ENCODE measurements around the gene ARAP3.
"Not testable (repeated sequence)": the region's sequence is repeated elsewhere in the genome, so short reads cannot be mapped to it uniquely, and the experiment has no call there.

ARAP3 gene, protein sequence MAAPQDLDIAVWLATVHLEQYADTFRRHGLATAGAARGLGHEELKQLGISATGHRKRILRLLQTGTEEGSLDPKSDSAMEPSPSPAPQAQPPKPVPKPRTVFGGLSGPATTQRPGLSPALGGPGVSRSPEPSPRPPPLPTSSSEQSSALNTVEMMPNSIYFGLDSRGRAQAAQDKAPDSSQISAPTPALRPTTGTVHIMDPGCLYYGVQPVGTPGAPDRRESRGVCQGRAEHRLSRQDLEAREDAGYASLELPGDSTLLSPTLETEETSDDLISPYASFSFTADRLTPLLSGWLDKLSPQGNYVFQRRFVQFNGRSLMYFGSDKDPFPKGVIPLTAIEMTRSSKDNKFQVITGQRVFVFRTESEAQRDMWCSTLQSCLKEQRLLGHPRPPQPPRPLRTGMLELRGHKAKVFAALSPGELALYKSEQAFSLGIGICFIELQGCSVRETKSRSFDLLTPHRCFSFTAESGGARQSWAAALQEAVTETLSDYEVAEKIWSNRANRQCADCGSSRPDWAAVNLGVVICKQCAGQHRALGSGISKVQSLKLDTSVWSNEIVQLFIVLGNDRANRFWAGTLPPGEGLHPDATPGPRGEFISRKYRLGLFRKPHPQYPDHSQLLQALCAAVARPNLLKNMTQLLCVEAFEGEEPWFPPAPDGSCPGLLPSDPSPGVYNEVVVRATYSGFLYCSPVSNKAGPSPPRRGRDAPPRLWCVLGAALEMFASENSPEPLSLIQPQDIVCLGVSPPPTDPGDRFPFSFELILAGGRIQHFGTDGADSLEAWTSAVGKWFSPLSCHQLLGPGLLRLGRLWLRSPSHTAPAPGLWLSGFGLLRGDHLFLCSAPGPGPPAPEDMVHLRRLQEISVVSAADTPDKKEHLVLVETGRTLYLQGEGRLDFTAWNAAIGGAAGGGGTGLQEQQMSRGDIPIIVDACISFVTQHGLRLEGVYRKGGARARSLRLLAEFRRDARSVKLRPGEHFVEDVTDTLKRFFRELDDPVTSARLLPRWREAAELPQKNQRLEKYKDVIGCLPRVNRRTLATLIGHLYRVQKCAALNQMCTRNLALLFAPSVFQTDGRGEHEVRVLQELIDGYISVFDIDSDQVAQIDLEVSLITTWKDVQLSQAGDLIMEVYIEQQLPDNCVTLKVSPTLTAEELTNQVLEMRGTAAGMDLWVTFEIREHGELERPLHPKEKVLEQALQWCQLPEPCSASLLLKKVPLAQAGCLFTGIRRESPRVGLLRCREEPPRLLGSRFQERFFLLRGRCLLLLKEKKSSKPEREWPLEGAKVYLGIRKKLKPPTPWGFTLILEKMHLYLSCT (N-terminal part only)

DNA sequence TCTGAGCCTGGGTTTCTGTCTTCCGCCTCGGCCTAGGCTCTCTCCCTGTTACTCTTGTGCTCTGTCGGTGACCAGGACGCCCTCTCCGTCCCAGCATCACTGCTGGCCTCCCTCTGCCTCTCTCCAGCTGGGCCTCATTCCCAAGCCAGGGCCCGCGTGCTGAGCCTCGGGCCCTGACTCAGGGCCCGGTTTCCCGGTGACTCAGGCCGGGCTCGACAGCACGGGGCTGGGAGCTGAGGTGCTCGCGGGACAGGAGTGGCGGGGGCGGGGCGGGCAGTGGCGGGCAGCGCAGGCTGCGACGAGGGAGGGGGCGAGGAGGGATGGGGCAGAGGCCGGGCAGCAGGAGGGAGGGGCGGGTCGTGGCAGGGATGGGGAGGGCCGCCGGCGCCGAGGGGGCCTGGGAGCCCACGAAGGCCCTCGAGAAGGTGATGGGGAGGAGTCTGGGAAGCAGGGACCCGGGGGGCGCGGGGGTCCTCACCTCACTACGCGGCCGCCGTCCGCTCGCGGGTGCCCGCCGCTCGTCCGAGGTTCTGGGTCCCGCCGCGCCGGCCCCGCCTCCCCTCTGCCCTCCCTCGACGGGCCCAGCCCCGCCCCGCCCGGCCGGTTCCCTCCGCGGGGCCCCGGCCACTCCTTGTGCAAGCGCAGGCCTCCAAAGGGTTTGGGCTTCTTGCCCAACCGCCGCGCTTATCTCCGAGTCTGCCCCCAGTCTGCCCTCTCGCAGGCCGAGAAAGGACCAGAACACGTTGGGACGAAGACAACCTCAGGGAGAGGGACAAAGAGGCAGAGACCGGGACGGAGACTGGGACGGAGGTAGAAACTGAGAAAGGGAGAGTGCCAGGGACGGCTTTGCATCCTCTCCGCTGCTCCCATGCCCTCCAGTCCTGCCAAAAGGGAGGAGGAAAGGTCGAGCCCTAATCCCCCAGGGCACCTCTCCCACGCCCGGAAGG is at the start of gene ARAP3:
Gene ARAP3 (minus strand): TSS at position 536 of the 947 bp plus-strand sequence. CDS start 1,744 bp downstream, outside the sequence.
- ATAC-seq = peak; percentile 70
- peak; percentile 68 for DNase-seq

DNA sequence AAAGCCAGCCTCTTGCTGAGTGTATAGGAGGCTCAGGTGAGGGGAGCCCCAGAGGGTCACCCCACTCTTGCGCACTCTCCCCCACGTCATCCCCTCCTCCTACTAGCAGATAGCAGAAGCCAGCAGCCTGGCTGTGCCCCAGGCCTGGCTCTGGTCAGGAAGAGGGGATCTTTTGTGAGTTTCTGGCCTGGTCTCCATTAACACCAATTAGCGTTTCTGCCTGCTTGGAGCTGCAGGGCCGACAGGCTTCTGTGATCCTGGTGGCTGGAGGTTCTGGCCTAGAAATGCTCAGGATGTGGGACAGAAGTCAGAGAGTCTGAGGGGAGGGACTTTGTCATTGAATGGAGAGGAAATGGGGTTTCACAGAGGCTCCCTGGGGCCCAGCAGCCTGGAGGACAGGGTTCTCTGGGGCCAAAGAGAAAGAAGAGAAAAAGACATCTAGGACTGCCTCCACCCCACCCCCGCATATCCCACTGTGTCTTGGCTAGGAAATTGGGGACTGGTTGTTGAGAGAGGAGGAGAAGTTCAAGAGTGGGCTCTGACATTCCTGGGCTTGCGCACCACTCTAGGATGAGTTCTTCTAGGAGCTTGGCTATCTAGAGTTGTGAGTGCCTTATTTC is 47.5 kb upstream of the ARAP3 start:
- DNase-seq = no peak
- no peak for ATAC-seq

DNA sequence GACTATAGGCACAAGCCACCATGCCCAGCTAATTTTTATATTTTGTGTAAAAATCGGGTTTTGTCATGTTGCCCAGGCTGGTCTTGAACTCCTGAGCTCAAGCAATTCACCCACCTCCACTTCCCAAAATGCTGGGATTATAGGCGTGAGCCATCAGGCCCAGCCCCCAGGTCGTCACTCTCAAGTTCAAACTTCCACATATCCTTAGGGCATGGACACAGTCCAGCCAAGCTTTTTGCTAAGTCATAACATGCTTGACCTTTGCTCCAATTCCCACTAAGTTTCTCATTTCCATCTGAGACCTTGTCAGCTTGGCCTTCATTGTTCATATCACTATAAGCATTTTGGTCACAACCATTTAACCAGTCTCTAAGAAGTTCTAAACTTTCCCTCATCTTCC is 43.9 kb upstream of the ARAP3 start:
- DNase-seq (no peak), ATAC-seq (no peak)

DNA sequence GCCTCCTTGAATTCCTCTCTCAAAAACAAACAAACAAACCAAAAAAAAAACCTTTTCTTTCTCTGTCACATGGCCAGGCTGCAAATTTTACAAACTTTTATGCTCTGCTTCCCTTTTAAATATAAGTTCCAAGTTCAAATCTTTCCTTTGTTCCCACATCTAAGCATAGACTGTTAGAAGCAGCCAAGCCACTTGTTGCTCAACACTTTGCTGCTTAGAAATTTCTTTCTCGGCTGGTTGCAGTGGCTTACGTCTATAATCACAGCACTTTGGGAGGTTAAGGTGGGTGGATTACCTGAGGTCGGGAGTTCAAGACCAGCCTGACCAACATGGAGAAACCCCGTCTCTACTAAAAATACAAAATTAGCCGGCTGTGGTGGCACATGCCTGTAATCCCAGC is 43.1 kb upstream of the ARAP3 start:
- not testable (repeated sequence) for DNase-seq

DNA sequence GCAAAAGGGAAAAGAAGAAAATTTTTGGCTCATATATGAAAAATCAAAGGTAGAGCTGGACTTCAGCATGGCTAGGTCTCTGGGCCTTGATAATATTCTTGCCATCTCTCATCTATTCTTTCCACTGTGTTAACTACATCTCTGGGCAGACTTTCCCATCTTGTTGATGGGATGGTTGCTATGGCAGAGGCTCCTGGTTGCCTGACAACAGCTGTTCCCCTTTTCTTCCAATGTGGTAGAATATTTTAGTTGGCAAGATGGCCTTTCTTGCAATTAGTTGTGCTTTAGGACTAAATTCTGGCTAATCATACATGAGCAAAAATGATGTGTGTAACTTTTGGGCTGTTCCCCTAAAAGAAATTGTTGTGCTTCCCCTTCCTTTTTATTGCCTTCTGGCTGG is 40.2 kb upstream of the ARAP3 start:
- ATAC-seq (no peak), DNase-seq (no peak)

More for the DNA sequence above, 43.1 kb upstream of the ARAP3 start:
- ATAC-seq = not testable (repeated sequence)

DNA sequence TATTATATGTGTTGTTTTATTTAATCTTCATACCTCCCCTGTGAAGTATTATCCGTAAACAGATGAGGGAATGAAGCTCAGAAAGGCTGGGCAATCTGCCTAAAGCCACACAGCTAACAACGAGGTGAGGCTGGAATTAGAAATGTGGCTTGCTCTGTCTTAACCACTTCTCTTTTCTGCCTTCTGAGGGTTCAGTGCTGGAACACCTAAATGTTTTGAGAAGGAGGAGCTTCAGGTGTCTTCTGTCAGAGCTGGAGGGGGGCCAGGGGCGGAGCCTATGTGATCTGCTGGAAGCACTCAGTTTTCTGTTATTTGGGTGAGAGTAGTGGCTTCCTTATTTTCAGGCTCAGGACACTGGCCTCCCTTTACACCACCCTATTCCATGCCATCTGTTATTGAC is 35.0 kb upstream of the ARAP3 start:
- no peak for DNase-seq

DNA sequence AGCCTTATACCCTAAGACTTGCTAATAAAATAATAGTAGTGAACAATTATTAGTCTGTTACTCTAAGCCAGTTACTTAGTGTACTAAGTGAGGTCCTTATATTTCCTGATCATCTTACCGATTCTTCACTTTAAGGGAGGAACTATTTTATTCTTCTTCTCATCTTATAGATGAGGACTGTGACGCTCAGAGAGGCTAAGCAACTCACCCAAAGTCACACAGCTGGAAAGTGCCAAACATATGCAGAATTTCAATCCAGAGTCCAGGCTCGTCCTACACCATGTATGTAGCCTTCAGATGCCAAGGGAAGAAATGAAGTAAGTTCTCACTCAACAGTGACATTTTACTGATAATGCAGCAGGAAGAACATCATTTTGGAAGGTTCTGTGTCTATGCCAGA is 34.4 kb upstream of the ARAP3 start:
- DNase-seq (no peak), ATAC-seq (no peak)

More for the DNA sequence above, 35.0 kb upstream of the ARAP3 start:
- ATAC-seq = no peak

DNA sequence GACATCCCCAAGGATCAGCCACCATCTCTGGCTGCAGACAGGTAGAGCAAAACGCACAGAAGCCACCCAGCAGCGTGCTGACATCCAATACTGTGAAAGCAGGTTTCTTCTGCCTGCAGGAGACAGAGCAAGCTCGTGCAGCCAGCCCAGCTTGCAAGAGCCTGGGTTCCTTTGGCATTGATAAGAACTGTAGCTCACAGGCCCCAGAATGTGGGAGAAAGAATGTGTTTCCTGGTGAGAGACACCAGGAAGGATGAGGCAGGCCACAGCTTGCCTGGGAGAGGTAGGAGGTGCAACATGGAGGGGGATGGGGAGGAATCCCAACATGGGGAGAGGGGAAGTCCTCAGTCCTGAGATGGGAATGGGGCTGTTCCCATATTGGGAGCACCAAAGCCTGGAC is 34.0 kb upstream of the ARAP3 start:
- DNase-seq (no peak), ATAC-seq (no peak)

DNA sequence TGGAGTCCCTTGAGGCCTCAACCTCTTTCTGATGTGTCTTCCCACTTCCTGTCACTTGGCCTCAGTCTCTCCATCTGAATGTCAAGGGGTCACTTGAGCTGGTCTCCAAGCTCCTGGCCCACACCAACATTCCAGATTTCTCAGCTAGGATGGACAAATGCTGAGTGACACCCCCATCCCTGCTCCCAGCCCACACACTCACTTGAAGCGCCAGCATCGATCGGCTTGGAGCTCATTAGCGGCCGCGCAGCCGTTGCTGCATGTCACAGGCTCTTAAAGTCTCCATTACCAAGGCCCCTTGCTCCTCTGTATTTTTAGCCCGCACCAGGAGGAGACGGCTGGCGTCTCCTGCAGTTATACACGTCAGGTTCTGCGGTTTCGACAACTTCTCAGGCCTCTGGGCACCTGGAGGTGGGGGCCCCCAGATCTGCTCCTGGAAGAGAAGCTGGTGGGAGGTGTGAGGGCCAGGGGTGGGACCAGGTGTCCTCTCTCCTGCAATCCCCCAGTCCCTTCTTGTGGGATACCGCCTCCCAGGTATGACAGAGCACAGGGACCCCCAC is 33.4 kb upstream of the ARAP3 start:
- DNase-seq = no peak
- no peak for ATAC-seq

DNA sequence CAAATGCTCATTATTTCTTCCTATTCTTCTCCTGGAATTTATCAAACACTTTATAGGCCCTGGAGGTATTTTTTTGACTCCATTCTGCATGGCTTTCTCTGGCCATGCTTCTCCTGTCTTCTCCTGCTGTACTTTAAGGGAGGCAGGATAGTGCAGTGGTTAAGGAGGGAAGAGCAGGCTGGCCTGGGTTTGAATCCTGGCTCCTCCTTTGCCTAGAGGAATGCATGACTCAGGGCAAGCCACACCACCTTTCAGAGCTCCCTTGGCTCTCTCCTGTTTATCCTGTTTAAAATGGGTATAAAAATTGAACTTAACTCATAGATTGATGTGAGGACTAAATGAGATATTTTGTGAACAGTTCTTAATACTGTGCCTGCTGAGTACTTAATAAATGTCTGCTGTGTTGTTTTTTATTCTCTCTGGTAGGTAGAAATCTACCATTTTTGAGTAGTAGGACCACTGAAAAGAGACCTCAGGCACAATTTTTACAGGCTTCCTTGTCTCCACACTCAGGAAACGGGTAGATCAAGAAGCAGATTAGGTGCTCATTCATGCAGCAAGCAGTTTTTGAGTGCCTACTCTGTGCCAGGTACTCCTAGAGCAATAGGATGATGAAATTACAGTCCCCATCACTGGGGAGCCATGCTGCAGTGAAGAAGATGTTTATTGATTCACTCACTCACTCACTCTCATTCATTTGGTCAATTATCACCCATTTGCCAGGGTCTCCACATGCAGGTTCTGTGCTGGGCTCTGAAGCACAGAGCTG is 32.7 kb upstream of the ARAP3 start:
- no peak for DNase-seq

DNA sequence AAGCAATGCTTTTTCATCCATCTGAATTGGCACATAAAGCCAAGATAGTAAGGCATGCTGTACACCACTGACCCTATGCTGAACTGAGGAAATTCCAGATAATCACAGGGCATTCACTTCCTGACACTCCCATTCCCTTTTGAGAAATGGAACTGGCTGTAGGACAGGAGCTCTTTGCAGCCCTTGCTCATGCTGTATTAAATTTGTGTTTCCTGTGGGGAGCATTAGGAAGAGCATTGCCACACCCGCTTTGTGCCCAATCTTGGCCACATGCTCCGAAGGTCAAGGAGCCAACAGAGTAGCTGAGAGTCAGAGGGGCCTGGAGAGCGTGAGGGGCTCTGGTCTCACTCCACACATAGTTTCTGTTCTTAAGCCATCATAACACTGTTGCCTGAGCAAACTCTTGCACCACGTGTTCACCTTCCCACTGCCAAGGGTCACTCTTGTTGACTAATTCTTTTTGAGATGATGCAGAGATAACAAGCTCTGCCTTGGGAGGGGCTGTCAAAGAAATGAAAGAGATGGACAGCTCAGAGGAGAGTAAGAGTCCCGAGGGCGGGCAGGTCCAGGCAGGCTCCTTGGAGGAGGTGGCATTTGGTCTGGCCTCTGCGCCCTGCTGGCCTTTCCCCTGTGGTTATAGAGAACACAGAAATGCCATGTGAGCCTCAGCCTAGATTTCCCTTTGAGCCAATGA is 31.7 kb upstream of the ARAP3 start:
- DNase-seq (no peak), ATAC-seq (no peak)

More for the DNA sequence above, 32.7 kb upstream of the ARAP3 start:
- ATAC-seq = no peak

DNA sequence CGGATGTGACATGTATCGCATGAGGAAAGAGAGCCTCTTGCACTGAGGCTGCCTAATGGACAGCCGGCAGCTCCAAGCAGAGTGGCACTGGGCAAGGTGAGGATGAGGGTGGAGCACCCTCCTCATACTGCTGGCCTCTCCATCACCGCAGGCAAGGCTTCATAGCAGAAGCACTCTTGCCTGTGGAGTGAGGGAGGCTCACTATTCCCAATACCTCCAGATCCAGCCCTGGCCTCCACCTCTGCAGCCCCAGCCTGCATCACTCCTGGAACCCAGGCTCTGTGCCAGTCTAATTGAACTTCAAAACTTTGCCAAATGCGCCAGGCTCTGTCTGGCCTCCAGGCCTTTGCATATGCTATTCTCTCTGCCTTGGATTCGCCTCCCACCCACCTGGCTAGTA is 29.7 kb upstream of the ARAP3 start:
- ATAC-seq (no peak), DNase-seq (no peak)

DNA sequence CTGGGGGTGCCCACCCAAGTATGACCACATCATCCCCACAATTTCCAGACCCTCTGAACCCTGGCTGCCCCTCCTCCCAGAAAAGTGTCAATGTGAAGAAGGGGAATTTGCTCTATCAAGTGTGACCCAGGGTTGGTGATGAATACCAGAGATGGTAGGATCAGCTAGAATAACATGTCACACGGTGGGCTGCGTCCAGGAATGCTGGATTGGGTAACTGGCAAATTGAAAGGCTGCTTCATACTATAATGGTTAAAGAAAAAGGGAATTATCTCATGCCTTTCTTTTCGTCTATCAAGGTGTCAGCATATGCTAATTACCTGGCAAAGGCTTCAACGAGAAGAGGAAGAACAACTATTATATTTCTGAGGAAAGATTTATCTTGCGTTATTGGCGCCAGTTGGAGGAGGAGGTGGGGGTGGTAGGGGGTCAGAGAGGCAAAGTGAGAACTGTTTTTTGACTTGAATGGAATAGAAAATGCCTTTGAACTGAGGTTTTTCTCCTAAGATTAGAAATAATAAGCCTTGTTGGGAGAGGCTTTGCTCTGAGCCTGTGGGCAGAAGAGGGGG is 27.8 kb upstream of the ARAP3 start:
- DNase-seq = no peak
- no peak for ATAC-seq

DNA sequence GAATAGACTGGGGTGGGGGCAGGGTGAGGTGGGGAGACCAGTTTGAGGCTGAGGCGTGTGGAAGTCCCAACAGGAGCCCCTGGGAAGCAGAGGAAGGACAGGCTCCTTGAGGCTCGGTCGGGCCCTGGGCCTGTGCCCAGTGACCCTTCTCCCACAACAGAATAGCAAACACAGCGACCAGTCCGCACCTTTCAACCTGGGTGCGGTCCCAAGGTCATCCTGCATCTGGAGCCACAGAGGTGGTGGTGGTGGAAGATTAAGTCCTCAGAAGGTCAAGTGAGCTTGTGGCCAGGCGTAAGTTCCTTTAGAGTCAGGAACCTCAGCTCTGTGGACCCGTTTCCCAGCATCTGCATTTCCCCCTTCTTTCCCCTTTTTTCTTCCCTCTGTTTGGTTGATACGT is 26.0 kb upstream of the ARAP3 start:
- ATAC-seq (no peak), DNase-seq (no peak)

DNA sequence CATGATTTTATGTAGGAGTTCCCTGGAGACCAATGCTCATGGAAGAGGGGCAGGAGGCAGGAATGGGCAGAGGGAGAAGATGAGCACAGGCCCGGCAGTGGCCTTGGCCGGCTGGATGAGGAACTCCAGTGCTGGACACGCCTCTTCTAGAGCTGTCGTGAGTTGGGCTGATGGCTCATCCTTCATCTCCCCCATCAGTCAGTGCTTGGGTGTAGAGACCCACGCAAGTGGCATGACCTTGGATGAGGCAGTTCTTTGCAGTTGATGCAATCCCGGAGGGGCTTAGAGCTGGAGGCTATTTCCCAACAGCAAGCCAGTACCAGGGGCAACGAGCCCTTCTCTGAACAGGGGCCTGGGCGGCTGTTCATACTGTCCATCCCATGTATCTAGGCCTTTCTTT is 25.5 kb upstream of the ARAP3 start:
- no peak for DNase-seq
- no peak for ATAC-seq

DNA sequence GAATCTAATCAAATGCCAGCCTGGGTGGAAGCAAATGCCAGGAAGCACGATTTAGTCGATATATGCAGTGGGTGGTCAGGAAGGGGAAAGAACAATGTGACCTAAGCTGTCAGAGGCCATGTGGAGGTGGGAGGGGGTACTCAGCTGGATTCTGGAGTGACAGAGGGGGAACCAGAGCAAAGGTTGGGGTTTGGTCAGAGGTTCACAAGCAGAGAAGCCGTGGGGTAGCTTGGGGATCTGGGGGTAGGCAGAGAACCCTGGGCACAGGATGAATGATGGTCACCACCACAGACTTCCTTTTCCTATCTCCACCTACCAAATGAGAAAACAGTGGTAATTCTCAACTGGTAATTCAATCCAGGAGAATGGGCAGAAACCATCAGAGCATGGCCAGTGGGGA is 24.1 kb upstream of the ARAP3 start:
- no peak for DNase-seq
- ATAC-seq = no peak

DNA sequence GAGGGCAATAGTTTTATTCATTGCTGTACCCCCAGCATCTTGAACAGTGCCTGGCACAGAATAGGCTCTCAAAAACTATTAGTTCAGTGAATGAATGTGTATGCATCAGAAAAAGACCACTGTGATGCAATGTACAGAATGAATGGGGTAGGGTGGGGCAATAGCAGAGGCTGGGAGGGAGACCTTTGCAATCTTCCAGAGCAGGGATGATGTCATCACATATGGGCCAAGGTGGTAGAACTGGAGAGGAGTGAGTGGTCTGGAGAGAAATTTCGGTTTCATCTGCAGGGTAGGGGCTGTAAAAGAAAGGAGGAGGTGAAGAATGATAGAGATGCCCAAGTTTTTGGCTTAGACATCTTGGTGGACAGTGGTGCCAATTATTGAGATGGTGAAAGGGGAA is 23.4 kb upstream of the ARAP3 start:
- ATAC-seq = no peak
- no peak for DNase-seq

DNA sequence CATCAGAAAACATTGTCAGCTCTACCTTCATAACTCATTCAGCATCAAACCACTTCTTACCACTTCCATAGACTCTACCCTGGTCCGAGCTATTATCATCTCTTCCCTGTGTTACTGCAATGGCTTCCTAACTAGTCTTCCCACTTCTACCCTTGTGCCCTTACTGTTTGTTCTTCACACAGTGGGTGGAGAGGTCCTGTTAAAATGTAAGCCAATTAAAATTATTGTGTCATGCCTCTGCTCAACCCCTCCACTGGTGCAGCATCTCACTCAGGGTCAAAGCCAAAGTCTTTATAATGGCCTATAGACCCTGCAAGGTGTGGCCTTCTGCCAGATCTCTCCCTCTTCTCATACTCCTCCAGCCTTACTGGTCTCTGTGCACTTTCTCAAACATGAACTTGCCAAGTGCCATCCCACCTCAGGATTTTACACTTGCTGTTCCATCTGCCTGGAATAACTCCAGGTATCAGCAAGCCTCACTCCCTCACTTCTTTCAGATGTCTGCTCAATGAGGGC is 22.8 kb upstream of the ARAP3 start:
- no peak for ATAC-seq
- no peak for DNase-seq
